ENCODE measurements around the gene CHSY1. TPM values are rescaled to one million over a fixed set of nuclear protein-coding genes. Genes with fewer than 3 reads are reported as not detected.

Gene CHSY1
- total RNA-seq, 1 donor from 2014 or later: 27.6 TPM

DNA sequence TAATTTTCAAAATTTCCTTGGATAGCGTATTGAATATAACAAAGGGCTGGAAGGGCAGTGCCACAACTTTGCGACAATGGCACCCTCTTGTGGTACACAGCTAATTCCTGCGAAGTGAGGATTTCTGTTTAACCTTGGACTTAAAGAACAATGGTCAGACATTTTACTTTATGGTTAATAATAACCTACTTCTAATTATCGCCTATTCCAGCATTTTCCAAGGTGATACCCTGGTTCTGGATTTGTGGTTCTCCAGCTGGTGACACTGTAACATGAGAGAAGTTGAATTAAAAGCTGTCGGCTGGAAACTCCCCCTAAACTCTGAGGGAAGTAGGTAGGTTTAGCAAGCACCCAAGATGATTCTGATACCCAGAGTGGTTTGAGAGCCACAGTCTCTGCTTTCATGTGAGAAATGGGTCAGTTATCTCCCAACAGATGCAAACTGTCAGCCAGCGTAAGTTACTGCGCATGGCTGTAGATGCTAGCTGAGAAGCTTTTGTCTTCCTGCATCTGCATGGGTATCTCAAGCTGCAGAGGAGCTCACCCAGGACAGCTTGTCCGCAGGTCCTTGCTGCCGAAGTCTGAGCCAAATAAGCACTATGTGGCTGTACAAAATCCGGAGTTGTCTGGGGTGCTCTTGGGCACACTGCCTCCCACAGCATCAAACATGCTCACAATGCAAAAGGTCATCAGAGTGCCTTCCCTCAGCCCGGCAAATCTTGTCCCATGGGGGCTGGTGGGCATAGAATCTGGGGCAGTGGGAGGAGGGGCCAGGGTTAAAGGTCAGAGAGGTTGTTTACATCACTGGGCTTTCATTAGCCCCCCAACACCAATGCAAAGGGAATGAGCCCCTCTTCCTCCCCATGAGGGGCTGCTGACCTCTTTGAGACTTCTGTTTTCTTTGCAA lies 6.6 kb upstream of the CHSY1 start:
- Mint-ChIP-seq H3K4me3 (ENCODE audit: unreplicated experiment) (no peak overlapping the region), H3K36me3 (ENCODE audit: low read depth, unreplicated experiment) (peaks cover 3% of the 10 kb centered on the region), H3K27ac (ENCODE audit: unreplicated experiment) (no peak overlapping the region), H3K9me3 (ENCODE audit: unreplicated experiment) (no peaks in the 10 kb centered on the region), H3K4me1 (ENCODE audit: unreplicated experiment) (peaks cover 2% of the 10 kb centered on the region), H3K27me3 (ENCODE audit: unreplicated experiment) (peaks cover 4% of the 10 kb centered on the region)
- TF ChIP-seq CTCF (IDR thresholded peaks at IDR 0.05; ENCODE audit: unreplicated experiment): peak; percentile 65
- peak; percentile 42 for DNase-seq (ENCODE audit: low spot score)

- Mint-ChIP-seq H3K36me3 (ENCODE audit: low read depth, unreplicated experiment) (no peaks in the 10 kb centered on the region), H3K27ac (ENCODE audit: unreplicated experiment) (no peak overlapping the region), H3K9me3 (ENCODE audit: unreplicated experiment) (no peaks in the 10 kb centered on the region), H3K4me3 (ENCODE audit: unreplicated experiment) (no peak overlapping the region), H3K27me3 (ENCODE audit: unreplicated experiment) (peaks cover 8% of the 10 kb centered on the region), H3K4me1 (ENCODE audit: unreplicated experiment) (peaks cover 2% of the 10 kb centered on the region)
- no peak for DNase-seq (ENCODE audit: low spot score)
- peak; percentile 44 for TF ChIP-seq CTCF (IDR thresholded peaks at IDR 0.05; ENCODE audit: unreplicated experiment)
These were observed 4.9 kb upstream of the CHSY1 start for GRCh38 chr15:101256757-101257156.

- Mint-ChIP-seq H3K27ac (ENCODE audit: unreplicated experiment) (no peak overlapping the region), H3K9me3 (ENCODE audit: unreplicated experiment) (no peaks in the 10 kb centered on the region)
These were observed 3.9 kb upstream of the CHSY1 start for GRCh38 chr15:101255615-101256241.

GRCh38 chr15:101255051-101255395 lies 3.2 kb upstream of the CHSY1 start:
- Mint-ChIP-seq H3K9me3 (ENCODE audit: unreplicated experiment) (no peaks in the 10 kb centered on the region), H3K4me3 (ENCODE audit: unreplicated experiment) (no peak overlapping the region), H3K27me3 (ENCODE audit: unreplicated experiment) (peaks cover 16% of the 10 kb centered on the region), H3K4me1 (ENCODE audit: unreplicated experiment) (peaks cover 10% of the 10 kb centered on the region), H3K27ac (ENCODE audit: unreplicated experiment) (no peak overlapping the region), H3K36me3 (ENCODE audit: low read depth, unreplicated experiment) (no peaks in the 10 kb centered on the region)
- no peak for DNase-seq (ENCODE audit: low spot score)
- TF ChIP-seq CTCF (IDR thresholded peaks at IDR 0.05; ENCODE audit: unreplicated experiment): no peak

More at GRCh38 chr15:101255615-101256241, 3.9 kb upstream of the CHSY1 start:
- H3K4me1 Mint-ChIP-seq (ENCODE audit: unreplicated experiment): peaks cover 3% of the 10 kb centered on the region
- H3K27me3 Mint-ChIP-seq (ENCODE audit: unreplicated experiment): peaks cover 8% of the 10 kb centered on the region
- no peak for TF ChIP-seq CTCF (IDR thresholded peaks at IDR 0.05; ENCODE audit: unreplicated experiment)
- DNase-seq (ENCODE audit: low spot score): no peak
- H3K4me3 Mint-ChIP-seq (ENCODE audit: unreplicated experiment): no peak overlapping the region
- H3K36me3 Mint-ChIP-seq (ENCODE audit: low read depth, unreplicated experiment): no peaks in the 10 kb centered on the region
